Tibial nerve (tissue), 3 donors: ENCODE measurements around the gene ILF2.

Source experiments
- CTCF ChIP-seq, 5 experiments: fragments of 200-600 bp in 3 of 5; fragments of 450-650 bp in 2 of 5; sonication (generic) in 3 of 5; IDR thresholded peaks; one replicate each; pipeline ENCODE4 v1.5.1; 2016 to 2019; ENCODE audit warnings: antibody characterized with exemption in 5 of 5, mild to moderate bottlenecking in 3 of 5, moderate library complexity in 2 of 5
- POLR2A ChIP-seq, 2 donors: fragments of 450-650 bp; IDR thresholded peaks; one replicate each; pipeline ENCODE4 v1.6.1; 2017; ENCODE audit warnings: antibody characterized with exemption in 2 of 2, mild to moderate bottlenecking in 2 of 2, moderate library complexity in 2 of 2

DNA sequence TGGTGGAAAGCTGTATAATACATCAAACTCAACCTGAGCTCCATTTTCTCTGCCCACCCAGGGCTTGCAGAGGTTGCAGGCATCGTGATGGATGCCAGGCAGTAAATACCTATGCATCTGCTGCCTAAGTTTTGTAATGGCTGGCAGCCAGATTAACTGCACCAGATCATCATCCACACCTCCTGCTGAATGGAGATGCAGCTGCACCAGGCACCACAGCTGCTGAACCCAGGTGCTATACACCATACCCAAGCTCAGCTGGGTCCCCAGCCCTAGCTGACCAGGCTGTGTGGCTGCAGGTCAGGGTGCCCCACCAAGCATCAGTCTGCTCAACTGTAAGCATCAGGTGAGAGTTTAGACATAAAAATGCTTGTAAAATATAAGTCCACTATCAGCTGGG is 19.0 kb downstream of the ILF2 start:
- no peak for TF ChIP-seq CTCF (IDR thresholded peaks at IDR 0.05)
- no peak for TF ChIP-seq POLR2A (IDR thresholded peaks at IDR 0.05)
